OCI-LY1 (cell line): ENCODE measurements around the gene PGAM5.

Source experiments
- H2AFZ ChIP-seq: fragments of 200-600 bp; sonication (generic), shearing (Covaris generic); 2 replicates; pipeline ENCODE4 v1.6.0; 2014; ENCODE audit warnings: antibody characterized with exemption, mild to moderate bottlenecking, low read length
- H3F3A ChIP-seq: fragments of 200-600 bp; sonication (generic), shearing (Covaris generic); 2 replicates; pipeline ENCODE4 v1.6.0; 2014; ENCODE audit warnings: mild to moderate bottlenecking, antibody characterized with exemption, low read length, moderate library complexity; ENCODE audit not compliant: insufficient read depth
- H3K27ac ChIP-seq: fragments of 200-600 bp; sonication (generic); 2 replicates; pipeline ENCODE4 v1.5.1; 2014; ENCODE audit warnings: low read length, mixed run types, mild to moderate bottlenecking, low read depth; ENCODE audit not compliant: poor library complexity, severe bottlenecking
- H3K27me3 ChIP-seq: fragments of 200-600 bp; sonication (generic); 2 replicates; pipeline ENCODE4 v1.6.0; 2014; ENCODE audit warnings: antibody characterized with exemption, mild to moderate bottlenecking, low read length, moderate library complexity; ENCODE audit not compliant: insufficient read depth
- H3K36me3 ChIP-seq: fragments of 200-600 bp; sonication (generic); 2 replicates; pipeline ENCODE4 v1.6.1; 2014; ENCODE audit warnings: mild to moderate bottlenecking, antibody characterized with exemption, low read length, moderate library complexity, mixed read lengths; ENCODE audit not compliant: insufficient read depth
- H3K4me1 ChIP-seq: fragments of 200-600 bp; sonication (generic); 2 replicates; pipeline ENCODE4 v1.5.1; 2014; ENCODE audit warnings: mild to moderate bottlenecking, low read length, moderate library complexity; ENCODE audit not compliant: insufficient read depth, severe bottlenecking
- H3K4me2 ChIP-seq: fragments of 200-600 bp; sonication (generic), shearing (Covaris generic); 2 replicates; pipeline ENCODE4 v1.6.1; 2014; ENCODE audit warnings: low read length
- H3K4me3 ChIP-seq: fragments of 200-600 bp; sonication (generic); 2 replicates; pipeline ENCODE4 v1.5.1; 2014; ENCODE audit warnings: low read length, low read depth, mild to moderate bottlenecking, mixed read lengths; ENCODE audit not compliant: poor library complexity, severe bottlenecking
- H3K79me2 ChIP-seq: fragments of 200-600 bp; shearing (Covaris generic); 2 replicates; pipeline ENCODE4 v1.6.1; 2016; ENCODE audit warnings: mixed run types, low read length, mixed read lengths; ENCODE audit not compliant: insufficient read depth
- H3K9ac ChIP-seq: fragments of 200-600 bp; sonication (generic), shearing (Covaris generic); 2 replicates; pipeline ENCODE4 v1.6.1; 2014; ENCODE audit warnings: mild to moderate bottlenecking, low read length, mixed read lengths
- H3K9me2 ChIP-seq: fragments of 200-600 bp; sonication (generic), shearing (Covaris generic); 2 replicates; pipeline ENCODE4 v1.6.1; 2014; ENCODE audit warnings: low read depth, mild to moderate bottlenecking, low read length, mixed read lengths
- H3K9me3 ChIP-seq: fragments of 200-600 bp; shearing (Covaris generic); 2 replicates; pipeline ENCODE4 v1.6.1; 2014; ENCODE audit warnings: low read length, mixed read lengths
- H4K20me1 ChIP-seq: fragments of 200-600 bp; sonication (generic), shearing (Covaris generic); 2 replicates; pipeline ENCODE4 v1.6.0; 2016; ENCODE audit warnings: mild to moderate bottlenecking, low read length; ENCODE audit not compliant: insufficient read depth
- CTCF ChIP-seq: fragments of 200-600 bp; sonication (generic), shearing (Covaris generic); IDR thresholded peaks from 2 replicates; pipeline ENCODE4 v1.5.1; 2017; ENCODE audit warnings: mild to moderate bottlenecking, antibody characterized with exemption, low read length, moderate library complexity, mixed read lengths
- EZH2 ChIP-seq: fragments of 200-600 bp; sonication (generic), shearing (Covaris generic); IDR thresholded peaks from 2 replicates; pipeline ENCODE4 v1.8.0; 2017; ENCODE audit warnings: borderline replicate concordance, mixed run types, mild to moderate bottlenecking, antibody characterized with exemption, low read length, moderate library complexity, mixed read lengths

PGAM5 gene

GRCh38 chr12:132662901-132663755 lies 47.5 kb upstream of the PGAM5 start:
- Histone ChIP-seq H3K9me3 (no peaks in the 10 kb centered on the region), H2AFZ (no peak overlapping the region), H3K27me3 (no peaks in the 10 kb centered on the region), H3K36me3 (peaks cover 100% of the 10 kb centered on the region), H3K79me2 (no peaks in the 10 kb centered on the region), H3F3A (no peaks in the 10 kb centered on the region), H4K20me1 (no peaks in the 10 kb centered on the region), H3K4me2 (no peak overlapping the region), H3K9me2 (no peaks in the 10 kb centered on the region), H3K9ac (no peak overlapping the region), H3K4me1 (no peaks in the 10 kb centered on the region), H3K27ac (no peak overlapping the region), H3K4me3 (no peak overlapping the region)
- no peak for TF ChIP-seq EZH2
- no peak for TF ChIP-seq CTCF

- no peaks in the 10 kb centered on the region for H4K20me1 ChIP-seq
- H3K36me3 ChIP-seq = peaks cover 100% of the 10 kb centered on the region
- H3K79me2 ChIP-seq = no peaks in the 10 kb centered on the region
- no peaks in the 10 kb centered on the region for H3K9me2 ChIP-seq
- no peak overlapping the region for H3K27ac ChIP-seq
- no peaks in the 10 kb centered on the region for H3F3A ChIP-seq
- no peaks in the 10 kb centered on the region for H3K27me3 ChIP-seq
- no peaks in the 10 kb centered on the region for H3K4me1 ChIP-seq
- no peak overlapping the region for H3K4me3 ChIP-seq
- no peak overlapping the region for H2AFZ ChIP-seq
- TF ChIP-seq CTCF (no peak), EZH2 (no peak)
- no peak overlapping the region for H3K9ac ChIP-seq
- H3K9me3 ChIP-seq = no peaks in the 10 kb centered on the region
- no peak overlapping the region for H3K4me2 ChIP-seq
Measured at GRCh38 chr12:132664206-132665148, 46.2 kb upstream of the PGAM5 start.

GRCh38 chr12:132665149-132665491 lies 45.5 kb upstream of the PGAM5 start:
- Histone ChIP-seq H3K79me2 (no peaks in the 10 kb centered on the region), H3K9me3 (no peaks in the 10 kb centered on the region), H3K27me3 (no peaks in the 10 kb centered on the region), H2AFZ (no peak overlapping the region), H3K27ac (no peak overlapping the region), H3F3A (no peaks in the 10 kb centered on the region), H3K4me1 (no peaks in the 10 kb centered on the region), H3K36me3 (peaks cover 99% of the 10 kb centered on the region), H3K4me2 (no peak overlapping the region), H3K4me3 (no peak overlapping the region), H3K9ac (no peak overlapping the region), H3K9me2 (no peaks in the 10 kb centered on the region), H4K20me1 (no peaks in the 10 kb centered on the region)
- TF ChIP-seq CTCF (no peak), EZH2 (no peak)
